Embryonic facial prominence (tissue), 1 donor: ENCODE results near the gene STK38.

ENCODE experiments used
- DNase-seq: peaks from one replicate; pipeline ENCODE4 v3.0.0-alpha.2; 2016; ENCODE audit errors: extremely low spot score

The STK38 gene

DNA sequence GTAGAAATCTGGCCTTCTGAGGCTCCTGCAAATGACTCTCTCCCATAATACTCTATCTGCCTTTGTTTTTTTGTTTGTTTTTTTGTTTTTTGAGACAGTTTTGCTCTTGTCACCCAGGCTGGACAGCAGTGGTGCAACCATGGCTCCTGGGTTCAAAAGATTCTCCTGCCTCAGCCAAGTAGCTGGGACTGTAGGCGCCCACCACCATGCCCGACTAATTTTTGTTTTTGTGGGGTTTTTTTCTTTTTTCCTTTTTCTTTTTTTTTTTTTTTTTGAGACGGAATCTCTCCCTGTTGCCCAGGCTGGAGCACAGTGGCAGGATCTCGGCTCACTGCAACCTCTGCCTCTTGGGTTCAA lies 16.6 kb upstream of the STK38 start:
- DNase-seq: no peak

DNA sequence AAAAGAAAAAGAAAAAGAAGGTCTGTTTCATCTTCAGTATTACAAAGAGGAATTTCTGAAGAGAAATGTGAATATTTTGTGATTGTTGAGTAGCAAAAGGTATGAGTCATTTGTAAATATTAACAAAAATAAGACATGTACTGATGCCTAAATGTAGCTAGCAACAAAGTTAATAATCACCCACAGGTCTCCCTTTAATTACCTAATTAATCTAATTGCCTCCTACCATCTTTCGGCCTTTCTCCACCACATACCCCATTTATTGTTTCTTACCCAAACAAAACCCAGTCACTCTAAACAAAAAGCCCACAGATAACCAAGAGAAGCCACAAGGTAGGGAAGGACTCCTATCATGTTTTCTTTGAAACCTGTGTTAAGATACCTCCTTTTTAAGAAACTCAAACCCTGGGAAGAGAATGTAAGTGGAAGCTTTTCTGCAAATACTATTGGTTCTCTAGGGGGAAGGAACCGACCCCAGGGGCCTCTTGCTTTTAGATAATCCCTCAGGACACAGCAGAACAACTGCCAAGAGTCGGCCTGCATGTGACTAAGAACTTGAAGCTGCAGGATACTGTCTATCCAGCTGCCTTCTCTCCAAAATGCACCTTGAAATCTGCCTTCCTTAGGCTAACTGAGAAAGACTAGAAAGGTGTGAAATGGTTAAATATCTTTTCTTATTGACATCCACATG lies 16.1 kb upstream of the STK38 start:
- DNase-seq: no peak

DNA sequence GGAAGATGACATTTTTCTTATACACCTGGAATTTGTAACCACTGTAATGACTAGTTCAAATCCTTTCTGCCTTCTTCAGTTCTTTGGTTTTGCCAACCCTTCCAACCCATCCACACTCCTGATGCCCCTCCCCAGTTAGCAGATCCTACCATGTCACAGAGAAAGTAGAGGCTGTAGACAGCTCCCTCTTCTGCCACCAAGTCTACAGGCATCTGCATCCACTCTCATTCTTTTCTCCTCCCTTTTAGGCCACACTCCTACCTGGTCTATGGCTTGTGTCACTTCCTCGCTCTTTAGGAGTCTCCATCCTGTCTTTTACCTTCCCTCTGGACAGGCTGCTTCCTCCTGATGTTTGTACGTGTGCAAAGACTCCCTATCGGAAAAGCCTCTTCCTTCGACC lies 13.5 kb upstream of the STK38 start:
- DNase-seq: no peak

DNA sequence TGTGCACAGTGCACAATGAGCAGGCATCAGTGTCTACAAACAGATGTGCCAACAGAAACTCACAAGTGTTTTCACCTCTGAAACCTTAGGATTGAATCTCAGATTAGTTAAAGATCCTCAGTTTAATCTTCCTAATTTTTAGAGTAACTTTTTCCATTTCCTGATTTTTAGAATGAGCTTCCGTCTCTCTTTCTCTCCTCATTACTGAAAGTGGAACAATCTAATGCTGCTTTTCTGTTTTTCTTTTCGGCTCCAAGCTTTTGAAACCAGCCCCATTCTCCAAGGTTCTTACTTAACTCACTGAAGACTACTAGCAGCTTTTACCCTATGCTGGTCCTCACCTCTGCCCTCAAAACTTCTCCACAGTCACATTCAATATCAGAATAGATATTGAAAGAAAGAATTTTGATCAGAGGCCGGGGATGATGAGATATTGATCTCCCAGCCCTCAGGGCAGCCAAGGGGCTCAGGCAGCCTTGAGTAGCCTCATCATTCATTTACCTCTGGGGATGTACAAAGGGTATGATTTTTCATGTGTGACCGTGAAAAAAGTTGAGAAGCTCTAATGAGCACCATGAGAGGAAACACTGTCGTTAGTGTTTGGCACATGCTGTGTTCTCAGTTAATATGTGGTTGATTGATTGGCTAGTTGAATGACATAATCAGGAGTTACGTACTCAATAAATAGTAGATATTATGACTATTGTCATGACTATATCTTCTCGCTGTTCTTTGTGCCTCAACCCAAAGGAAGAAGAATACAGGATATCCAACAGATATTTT lies 11.9 kb upstream of the STK38 start:
- no peak for DNase-seq

DNA sequence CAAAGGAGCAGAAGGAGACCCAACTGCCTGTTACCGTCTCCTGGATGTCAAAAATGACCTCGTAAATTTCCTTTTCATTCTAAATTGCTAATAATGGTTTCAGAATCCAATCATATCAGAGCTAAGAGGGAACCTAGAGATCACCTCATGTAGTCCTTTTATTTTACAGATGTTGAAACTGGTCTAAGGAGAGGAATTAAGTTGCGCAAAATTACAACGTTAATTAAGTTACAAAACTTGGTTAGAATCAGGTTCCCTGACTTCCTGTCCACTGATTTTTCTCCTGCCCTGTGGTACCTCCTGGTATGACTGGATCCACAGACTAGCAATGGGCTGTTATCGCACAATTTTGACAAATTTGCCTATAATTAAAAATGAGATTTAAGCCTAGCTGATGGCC lies 9.0 kb upstream of the STK38 start:
- no peak for DNase-seq

DNA sequence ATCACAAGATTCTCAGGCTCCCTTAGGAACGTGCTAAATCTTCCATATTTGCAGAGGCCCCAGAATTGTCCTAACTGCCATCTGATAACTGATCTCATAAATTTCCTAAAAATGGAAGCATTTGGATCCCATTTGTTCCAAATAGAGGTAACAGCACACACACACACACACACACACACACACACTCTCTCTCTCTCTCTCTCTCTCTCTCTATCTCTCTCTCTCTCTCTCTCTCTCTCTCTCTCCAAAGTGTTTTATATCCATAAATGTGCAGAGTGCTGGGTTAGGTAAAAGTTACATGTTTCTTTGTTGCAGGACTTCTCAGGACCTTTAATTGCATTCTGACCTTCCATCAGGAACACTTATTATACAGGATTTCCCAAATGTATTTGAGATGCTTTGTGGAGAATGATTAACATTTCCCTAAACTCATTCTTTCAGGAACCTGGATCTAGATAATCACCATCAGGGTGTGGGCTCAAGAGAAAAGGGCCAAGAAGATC lies 8.5 kb upstream of the STK38 start:
- no peak for DNase-seq

DNA sequence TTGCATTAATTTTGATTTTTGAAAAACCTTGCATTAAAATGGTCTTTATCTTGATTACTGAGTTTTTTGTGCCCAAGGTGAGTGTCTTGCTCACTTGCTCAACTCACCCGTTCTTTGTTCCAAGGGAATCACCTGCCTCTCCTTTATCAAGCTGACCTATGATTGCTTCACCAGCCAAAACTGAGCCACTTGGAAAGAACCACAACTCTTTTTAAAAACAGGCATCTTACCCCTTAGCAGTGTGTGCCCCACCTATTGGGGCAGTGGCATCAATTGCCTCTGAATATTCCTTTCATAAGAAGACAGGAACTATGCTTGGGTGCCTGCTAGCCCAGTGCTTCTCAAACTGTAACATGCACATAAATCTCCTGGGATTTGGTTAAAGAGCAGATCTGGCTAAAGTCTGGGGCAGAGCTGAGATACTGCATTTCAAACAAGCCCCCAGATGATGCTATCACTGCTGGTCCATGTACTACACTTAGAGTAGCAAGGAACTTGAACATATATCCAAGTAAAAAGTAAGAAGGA lies 3.3 kb upstream of the STK38 start:
- no peak for DNase-seq

DNA sequence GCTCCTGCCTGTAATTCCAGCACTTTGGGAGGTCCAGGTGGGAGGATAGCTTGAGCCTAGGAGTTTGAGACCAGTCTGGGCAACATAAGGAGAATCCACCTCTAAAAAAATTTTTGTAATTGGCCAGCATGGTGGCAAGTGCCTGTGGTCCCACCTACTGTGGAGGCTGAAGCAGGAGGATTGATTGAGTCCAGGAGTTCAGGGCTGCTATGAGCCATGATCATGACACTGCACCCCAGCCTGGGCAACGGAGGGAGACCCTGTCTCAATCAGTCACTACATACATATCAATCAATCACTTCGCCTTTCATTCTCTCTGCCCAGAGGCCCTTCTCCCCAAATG lies 1.1 kb upstream of the STK38 start:
- no peak for DNase-seq

DNA sequence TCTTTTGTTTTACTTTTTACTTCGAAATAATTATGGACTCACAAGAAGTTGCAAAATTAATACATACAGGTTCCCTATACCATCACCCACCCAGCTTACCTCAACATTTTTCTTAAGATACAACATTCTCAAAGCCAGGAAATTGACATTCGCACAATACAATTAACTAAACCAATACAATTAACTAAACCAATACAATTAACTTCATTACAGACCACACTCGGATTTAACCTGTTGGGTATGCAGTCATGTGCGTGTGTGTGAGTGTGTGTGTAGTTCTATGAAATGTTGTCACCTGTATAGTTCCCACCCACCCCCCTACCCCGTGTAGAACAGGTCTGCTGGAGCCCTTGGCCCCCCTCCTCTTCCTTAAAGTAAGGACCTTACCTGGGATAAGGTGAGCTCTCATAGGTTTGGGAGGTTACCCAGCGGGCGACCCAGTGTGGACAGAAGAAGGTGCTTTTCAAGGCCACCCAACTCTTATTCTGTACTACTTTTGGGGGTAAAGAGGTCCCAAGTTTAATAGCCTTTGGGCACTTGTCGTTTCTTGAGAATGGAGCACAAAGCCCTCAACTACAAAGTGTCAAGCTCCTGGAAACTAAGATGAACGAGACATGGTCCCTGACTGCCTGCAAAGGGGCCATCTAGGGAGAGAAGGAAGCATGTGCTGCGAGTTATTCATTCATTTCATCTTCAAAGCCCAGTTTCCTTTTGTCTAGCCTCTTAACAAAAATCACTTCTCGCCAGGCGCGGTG lies 544 bp upstream of the STK38 start:
- no peak for DNase-seq

DNA sequence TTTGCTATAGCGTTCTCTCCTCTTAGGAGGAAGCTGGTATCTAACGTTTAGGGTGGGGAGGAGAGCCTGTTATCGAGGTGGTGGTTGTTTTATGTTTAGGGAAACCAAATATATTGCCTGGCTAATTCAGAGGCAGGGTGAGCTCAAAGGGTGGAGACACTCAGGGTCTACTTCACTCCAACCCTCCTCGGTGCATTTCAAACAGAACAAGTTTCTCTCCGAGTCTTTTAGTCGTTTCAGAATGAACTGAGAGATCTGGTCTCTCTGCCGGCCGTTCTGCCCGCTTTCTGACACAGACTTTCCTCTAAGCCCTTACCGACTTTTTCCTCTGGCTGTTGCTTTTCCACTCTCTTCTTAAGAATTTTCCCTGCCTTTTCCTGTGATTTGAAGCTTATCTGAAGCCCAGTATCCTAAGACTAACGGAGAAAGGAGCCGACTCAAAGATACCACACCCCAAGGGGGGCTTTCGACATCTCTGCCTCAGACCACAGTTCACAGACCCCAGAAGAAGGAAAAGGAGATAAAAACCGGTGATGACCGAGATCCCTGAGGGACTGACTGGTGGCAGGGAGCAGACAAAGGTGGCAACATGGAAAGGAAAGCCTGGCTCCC lies 865 bp downstream of the STK38 start:
- DNase-seq: no peak

DNA sequence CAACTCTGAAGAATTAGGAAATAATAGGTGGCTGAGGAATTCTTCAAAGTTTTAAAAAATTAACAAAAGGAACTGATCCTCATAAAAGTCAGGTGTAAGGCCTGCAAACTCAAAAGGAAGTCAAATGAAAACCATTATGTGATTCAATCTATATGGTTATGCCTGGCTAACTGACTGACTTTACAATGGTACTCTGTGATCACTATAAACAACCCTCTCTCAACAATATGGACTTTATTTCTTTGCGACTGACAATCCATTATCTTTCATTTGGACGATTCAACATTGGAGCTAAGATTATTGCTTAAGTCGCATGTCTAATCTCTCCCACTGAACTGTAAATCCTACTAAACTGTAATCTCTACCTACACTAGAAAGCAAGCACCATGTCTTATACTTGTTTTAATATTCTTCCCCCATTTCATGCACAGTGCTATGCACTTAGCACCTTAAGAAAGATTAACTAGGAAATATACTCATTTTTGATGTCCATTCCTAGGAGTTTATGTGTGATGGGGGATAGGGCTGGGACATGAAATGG lies 1.4 kb downstream of the STK38 start:
- DNase-seq: no peak

DNA sequence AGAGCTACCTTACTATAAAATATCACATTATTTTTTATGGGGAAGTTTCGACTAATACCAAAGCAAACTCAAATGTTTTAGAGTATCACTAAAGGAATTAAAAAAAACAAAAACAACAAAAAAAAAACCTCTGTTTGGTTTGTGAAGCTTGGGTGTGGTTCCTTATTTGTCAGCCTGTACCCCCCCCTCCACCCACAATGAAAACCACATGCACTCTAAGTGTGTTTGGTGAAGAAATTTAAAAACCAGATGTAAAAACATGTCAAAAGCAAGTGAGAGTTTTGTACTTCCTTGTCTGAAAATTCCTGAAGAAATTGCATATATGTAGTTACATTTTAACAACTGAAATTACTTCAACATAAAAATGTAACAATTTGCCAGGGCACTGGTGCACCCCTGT lies 3.1 kb downstream of the STK38 start:
- no peak for DNase-seq

DNA sequence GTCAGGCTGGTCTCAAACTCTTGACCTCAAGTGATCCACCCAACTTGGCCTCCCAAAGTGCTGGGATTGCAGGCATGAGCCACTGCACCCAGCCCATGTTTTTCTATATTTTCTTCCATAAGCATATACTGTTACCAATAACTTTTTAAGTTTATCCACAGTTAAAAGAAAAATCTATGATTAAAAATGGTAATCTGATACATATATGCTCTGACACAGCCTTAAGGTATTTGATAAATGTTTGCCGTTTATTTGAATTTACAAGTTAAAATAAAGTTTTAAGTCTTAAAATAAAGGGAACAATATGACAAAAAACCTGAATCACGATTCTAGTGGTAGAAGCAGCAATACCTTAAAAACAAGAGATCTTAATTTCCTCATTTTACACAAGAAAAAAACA lies 5.2 kb downstream of the STK38 start:
- DNase-seq: no peak

DNA sequence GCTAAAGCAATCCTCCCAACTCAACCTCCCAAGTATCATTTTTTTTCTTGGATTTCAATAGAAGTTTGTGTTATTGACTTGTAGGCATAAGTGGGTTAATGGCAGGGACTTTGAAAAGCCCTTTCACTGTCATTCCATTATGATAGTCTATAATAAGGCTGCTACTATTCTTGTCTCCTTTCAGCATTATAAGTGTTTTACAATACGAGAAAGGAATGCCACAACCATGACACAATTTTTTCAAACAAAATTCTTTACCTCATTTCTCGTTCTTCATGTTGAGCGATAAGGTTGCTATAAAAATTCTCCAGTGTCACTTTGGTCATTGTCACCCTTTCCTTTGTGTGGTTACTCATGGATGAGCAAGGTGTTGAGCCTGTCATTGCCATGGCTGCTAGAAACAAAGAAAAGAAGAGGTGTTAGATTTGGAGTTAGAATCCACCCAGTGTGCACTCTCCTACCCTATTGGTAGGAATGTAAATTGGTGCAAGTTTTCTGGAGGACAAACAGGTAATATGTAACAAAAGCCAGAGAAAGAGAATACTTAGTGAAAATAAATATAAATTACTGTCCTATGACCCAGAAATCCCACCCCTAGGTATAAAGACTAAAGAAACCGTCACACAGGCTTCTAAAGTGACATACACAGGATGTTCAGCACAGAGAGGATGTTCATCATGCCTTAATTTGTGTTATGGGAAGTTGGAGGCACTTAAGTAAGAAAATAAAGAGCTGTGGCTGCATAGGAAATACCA lies 7.3 kb downstream of the STK38 start:
- DNase-seq: no peak

DNA sequence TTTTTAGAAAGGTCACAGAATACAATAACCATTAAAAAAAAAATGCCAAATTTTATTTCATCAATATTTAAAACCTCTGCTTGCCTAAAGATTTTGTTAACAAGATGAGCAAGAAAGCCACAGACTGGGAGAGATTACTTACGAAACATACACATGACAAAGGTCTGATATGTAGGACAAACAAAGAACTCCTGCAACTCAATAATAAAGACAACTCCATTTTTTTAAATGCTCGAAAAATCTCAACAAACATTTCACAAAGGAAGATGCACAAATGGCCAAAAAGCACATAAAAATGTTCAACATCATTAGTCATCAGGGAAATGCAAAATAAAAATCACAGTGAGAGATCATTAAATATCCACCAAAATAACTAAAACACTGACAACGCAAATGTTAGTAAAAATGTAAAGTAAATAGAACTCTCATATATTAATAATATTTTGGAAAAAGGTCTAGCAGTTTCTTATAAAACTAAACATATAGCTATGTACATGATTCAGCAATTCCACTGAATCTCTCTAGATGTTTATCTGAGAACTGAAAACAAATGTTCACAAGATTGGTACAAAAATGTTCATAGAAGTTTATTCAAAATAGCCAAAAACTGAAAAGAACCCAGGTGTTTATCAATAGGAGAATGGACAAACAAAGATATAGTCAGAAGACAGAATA lies 10.3 kb downstream of the STK38 start:
- no peak for DNase-seq

DNA sequence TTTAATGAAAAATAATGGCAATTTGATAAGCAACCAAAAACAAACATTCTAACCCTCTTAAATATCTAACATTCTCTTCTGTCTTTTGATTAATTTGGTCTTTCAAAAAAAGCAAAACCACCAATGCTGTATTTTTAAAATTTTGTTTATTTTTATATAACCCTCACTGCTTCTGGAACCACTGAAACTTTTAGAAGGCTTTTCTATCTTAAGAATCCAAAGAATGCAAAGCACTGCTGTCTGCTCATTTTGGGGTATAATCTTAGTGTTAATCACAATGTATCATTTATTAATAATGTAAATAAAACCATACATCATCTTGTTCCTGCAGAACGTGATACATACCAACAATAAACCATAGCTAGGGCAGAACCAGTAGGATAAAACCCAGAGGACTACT lies 14.0 kb downstream of the STK38 start:
- DNase-seq: no peak

DNA sequence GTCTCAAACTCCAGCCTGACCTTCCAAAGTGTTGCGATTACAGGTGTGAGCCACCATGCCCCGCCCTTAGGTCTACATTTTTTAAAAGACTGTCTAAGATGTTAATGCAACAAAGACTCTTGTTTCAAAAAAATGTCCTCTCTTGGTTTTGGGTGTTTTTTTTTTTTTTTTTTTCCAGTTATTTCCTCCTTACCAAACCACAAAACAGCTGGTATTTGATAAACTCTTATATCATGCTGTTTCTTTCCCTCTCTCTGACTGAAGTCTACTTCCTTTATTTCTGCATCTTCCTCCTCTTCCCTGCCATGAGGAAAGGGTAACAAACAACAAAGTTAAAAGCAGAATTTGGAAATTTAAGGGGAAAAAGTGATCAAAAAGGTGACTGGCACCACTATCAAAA lies 21.2 kb downstream of the STK38 start:
- DNase-seq: no peak

DNA sequence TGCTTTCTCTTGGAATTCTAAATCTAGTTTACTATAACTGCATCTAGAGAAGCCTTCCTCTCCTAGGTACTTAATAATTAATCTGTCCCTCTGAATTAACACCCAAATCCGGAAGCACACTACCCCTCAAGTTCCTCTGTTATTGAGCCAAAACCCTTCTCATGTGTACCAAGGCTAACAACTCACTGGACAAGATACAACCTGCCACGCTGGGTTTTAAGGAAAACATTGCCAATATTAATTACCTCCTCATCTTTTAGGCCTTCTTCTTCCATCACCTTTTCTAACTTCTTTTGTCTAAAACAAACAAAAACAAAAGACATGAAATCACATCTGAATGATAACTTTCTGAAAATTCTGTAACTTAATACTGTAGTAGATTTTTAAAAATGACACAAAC lies 21.9 kb downstream of the STK38 start:
- no peak for DNase-seq

DNA sequence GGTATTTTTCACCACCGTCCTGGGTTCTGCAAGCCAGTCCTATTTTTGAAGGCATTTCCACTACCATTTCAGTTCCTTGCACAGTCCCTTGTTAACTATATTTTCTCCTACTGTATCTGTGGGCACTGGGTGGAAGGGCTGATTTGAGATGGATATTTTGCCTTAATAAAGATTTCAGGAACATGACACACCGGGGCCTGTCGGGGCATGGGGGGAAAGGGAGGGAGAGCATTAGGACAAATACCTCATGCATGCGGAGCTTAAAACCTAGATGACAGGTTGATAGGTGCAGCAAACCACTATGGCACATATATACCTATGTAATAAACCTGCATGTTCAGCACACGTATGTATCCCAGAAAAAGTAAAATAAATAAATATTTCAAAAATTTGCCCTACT lies 22.4 kb downstream of the STK38 start:
- no peak for DNase-seq

DNA sequence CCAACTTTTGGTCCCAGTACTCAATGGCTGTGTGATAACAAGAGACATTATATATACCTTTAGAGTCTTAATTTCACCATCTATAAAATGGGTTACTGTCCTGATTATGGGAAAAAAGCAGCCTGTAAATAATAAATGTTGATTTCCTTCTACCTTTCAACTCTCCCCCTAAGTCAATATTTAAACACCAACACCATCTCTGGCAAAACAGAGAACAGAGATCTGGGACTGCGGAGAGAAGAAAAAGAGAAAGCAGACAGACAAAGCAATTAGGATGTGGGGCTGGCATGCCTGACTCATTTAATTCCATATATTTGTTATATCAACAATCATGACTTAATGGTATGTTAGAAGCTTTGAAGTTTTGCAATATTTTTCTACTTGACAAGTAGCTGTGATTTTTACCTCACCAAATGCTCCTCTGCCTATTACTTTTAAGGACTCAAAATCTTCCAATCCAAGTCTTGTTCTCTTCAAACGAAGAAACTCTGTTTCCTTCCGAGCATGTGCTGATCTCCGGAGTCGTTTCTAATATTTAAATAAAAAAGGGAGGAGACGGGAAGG lies 23.3 kb downstream of the STK38 start:
- no peak for DNase-seq
